HEK293 (cell line): Measurements from ENCODE around the gene HSD17B13.

Experiments used
- CTCF ChIA-PET: fragments of 350-600 bp; formaldehyde crosslinking; extraction: SDS; loops from one replicate; lab custom pipeline; 2021; ENCODE audit warnings: antibody characterized with exemption; lab: Yijun Ruan, JAX
- POLR2A ChIA-PET: fragments of 300-600 bp; formaldehyde crosslinking; extraction: SDS; loops from one replicate; lab custom pipeline; 2020; ENCODE audit warnings: antibody characterized with exemption, inconsistent platforms; lab: Yijun Ruan, JAX
- H3K27ac ChIP-seq: fragments of 200-500 bp; sonication (Bioruptor generic); 2 replicates; pipeline ENCODE4 v1.5.1; 2014; ENCODE audit warnings: low read depth, low read length, control low read depth, inconsistent platforms; ENCODE audit errors: extremely low read depth
- H3K36me3 ChIP-seq, 2 experiments: fragments of 200-500 bp in 1 of 2; sonication (Bioruptor generic) in 1 of 2; 1 replicate in 1 of 2; 2 replicates in 1 of 2; pipeline ENCODE4 v1.5.1; 2014 to 2017; ENCODE audit warnings: inconsistent platforms in 2 of 2, low read length in 2 of 2; ENCODE audit not compliant: control insufficient read depth in 2 of 2, insufficient read depth in 1 of 2
- H3K4me1 ChIP-seq: fragments of 200-500 bp; sonication (Bioruptor generic); 2 replicates; pipeline ENCODE4 v1.5.1; 2014; ENCODE audit warnings: mild to moderate bottlenecking, low read length, inconsistent platforms; ENCODE audit not compliant: control insufficient read depth, insufficient read depth
- H3K4me3 ChIP-seq: 2 replicates; pipeline ENCODE4 v1.5.1; 2011; ENCODE audit warnings: low read depth, mild to moderate bottlenecking, control low read depth, low read length, moderate library complexity
- H3K9me3 ChIP-seq: fragments of 200-500 bp; sonication (Bioruptor generic); 2 replicates; pipeline ENCODE4 v1.5.1; 2014; ENCODE audit warnings: low read depth, low read length, inconsistent platforms; ENCODE audit not compliant: control insufficient read depth, insufficient read depth
- FEZF1 ChIP-seq: fragments of 450-650 bp; formaldehyde crosslinking; IDR thresholded peaks from 2 replicates; pipeline ENCODE4 v1.5.1; 2016; ENCODE audit warnings: missing biosample characterization, missing genetic modification characterization
- HOXD13 ChIP-seq: sonication (generic); formaldehyde crosslinking; IDR thresholded peaks from 2 replicates; pipeline ENCODE4 v1.8.0; 2022; ENCODE audit warnings: missing genetic modification reagents, borderline replicate concordance
- IKZF3 ChIP-seq: fragments of 450-650 bp; IDR thresholded peaks from 2 replicates; pipeline ENCODE4 v1.5.0; 2018; ENCODE audit warnings: missing biosample characterization, mild to moderate bottlenecking, missing genetic modification characterization, moderate library complexity
- OSR2 ChIP-seq: fragments of 450-650 bp; formaldehyde crosslinking; IDR thresholded peaks from 2 replicates; pipeline ENCODE4 v1.5.1; 2016; ENCODE audit warnings: missing biosample characterization, missing genetic modification characterization
- WT1 ChIP-seq: fragments of 450-650 bp; formaldehyde crosslinking; IDR thresholded peaks from 2 replicates; pipeline ENCODE4 v1.5.1; 2016; ENCODE audit warnings: missing biosample characterization, missing genetic modification characterization
- YY2 ChIP-seq: fragments of 450-650 bp; formaldehyde crosslinking; IDR thresholded peaks from 2 replicates; pipeline ENCODE4 v1.5.1; 2016; ENCODE audit warnings: missing biosample characterization, missing genetic modification characterization
- ZEB2 ChIP-seq: fragments of 450-650 bp; formaldehyde crosslinking; IDR thresholded peaks from 2 replicates; pipeline ENCODE4 v1.5.1; 2016; ENCODE audit warnings: missing biosample characterization, missing genetic modification characterization
- ZNF16 ChIP-seq: fragments of 450-650 bp; formaldehyde crosslinking; IDR thresholded peaks from 2 replicates; pipeline ENCODE4 v1.5.1; 2016; ENCODE audit warnings: low read depth, missing biosample characterization, missing genetic modification characterization
- ZNF292 ChIP-seq: fragments of 450-650 bp; formaldehyde crosslinking; IDR thresholded peaks from 2 replicates; pipeline ENCODE4 v1.5.1; 2016; ENCODE audit warnings: low read depth, missing biosample characterization, missing genetic modification characterization, borderline replicate concordance
- ZNF366 ChIP-seq: fragments of 450-650 bp; formaldehyde crosslinking; conservative IDR thresholded peaks from 2 replicates; pipeline ENCODE4 v1.5.1; 2016; ENCODE audit warnings: missing biosample characterization, missing genetic modification characterization
- ZNF37A ChIP-seq: fragments of 450-650 bp; IDR thresholded peaks from 2 replicates; pipeline ENCODE4 v1.5.1; 2018; ENCODE audit warnings: missing biosample characterization, missing genetic modification characterization
- ZNF391 ChIP-seq: fragments of 450-650 bp; formaldehyde crosslinking; IDR thresholded peaks from 2 replicates; pipeline ENCODE4 v1.5.1; 2016; ENCODE audit warnings: low read depth, missing biosample characterization, missing genetic modification characterization, borderline replicate concordance
- ZNF544 ChIP-seq: fragments of 450-650 bp; formaldehyde crosslinking; IDR thresholded peaks from 2 replicates; pipeline ENCODE4 v1.5.0; 2017; ENCODE audit warnings: missing biosample characterization, missing genetic modification characterization
- ZNF610 ChIP-seq: fragments of 450-650 bp; formaldehyde crosslinking; IDR thresholded peaks from 2 replicates; pipeline ENCODE4 v1.5.1; 2016; ENCODE audit warnings: missing biosample characterization, missing genetic modification characterization, borderline replicate concordance
- ZNF654 ChIP-seq: fragments of 450-650 bp; formaldehyde crosslinking; IDR thresholded peaks from 2 replicates; pipeline ENCODE4 v1.5.1; 2016; ENCODE audit warnings: low read depth, missing biosample characterization, missing genetic modification characterization
- ZNF843 ChIP-seq: fragments of 450-650 bp; formaldehyde crosslinking; IDR thresholded peaks from 2 replicates; pipeline ENCODE4 v1.5.1; 2016; ENCODE audit warnings: missing biosample characterization, missing genetic modification characterization
- TF ChIP-seq, protein P1 (sequence below): fragments of 450-650 bp; formaldehyde crosslinking; IDR thresholded peaks from 2 replicates; pipeline ENCODE4 v1.5.1; 2016; ENCODE audit warnings: missing biosample characterization, missing genetic modification characterization
- TF ChIP-seq, protein P2 (sequence below): fragments of 450-650 bp; formaldehyde crosslinking; IDR thresholded peaks from 2 replicates; pipeline ENCODE4 v1.5.1; 2016; ENCODE audit warnings: missing biosample characterization, missing genetic modification characterization, borderline replicate concordance
- TF ChIP-seq, protein P3 (sequence below): fragments of 450-650 bp; formaldehyde crosslinking; IDR thresholded peaks from 2 replicates; pipeline ENCODE4 v1.5.1; 2016; ENCODE audit warnings: missing biosample characterization, missing genetic modification characterization
- TF ChIP-seq, protein P4 (sequence below): fragments of 450-650 bp; formaldehyde crosslinking; IDR thresholded peaks from 2 replicates; pipeline ENCODE4 v1.5.1; 2017; ENCODE audit warnings: missing biosample characterization, missing genetic modification characterization
- TF ChIP-seq, protein P5 (sequence below): fragments of 450-650 bp; formaldehyde crosslinking; IDR thresholded peaks from 2 replicates; pipeline ENCODE4 v1.5.1; 2017; ENCODE audit warnings: missing biosample characterization, missing genetic modification characterization

HSD17B13 gene

DNA sequence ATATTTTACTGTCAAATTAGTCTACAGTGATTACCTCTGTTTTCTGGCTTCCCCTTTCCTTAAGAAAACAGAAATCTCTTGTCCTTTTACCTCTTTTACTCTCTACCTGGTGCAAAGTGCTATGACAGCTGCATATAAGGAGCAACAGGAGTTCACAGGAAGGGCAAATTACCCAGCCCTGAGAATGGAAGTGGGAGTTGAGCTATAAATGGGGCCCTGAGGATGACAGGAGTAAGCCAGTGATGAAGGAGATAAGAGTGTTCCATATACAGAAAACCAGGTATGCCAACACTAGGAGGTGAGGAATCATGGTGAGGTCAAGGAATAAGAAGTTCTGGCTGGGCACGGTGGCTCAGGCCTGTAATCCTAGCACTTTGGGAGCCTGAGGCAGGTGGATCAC lies 4.5 kb upstream of the HSD17B13 start:
- Histone ChIP-seq H3K27ac (no peak overlapping the region), H3K4me1 (peaks cover 4% of the 10 kb centered on the region; the same call in 1 of the 2 replicates), H3K9me3 (no peaks in the 10 kb centered on the region), H3K4me3 (no peak overlapping the region), H3K36me3 (no peaks in the 10 kb centered on the region)
- ChIA-PET CTCF (interaction anchor here (0.6 kb wide), 3 partner anchors 140 to 428 kb away, joined by 3 read pairs; no protein-coding TSS in a partner anchor), POLR2A (no interaction called here)
- TF ChIP-seq, protein P1, sequence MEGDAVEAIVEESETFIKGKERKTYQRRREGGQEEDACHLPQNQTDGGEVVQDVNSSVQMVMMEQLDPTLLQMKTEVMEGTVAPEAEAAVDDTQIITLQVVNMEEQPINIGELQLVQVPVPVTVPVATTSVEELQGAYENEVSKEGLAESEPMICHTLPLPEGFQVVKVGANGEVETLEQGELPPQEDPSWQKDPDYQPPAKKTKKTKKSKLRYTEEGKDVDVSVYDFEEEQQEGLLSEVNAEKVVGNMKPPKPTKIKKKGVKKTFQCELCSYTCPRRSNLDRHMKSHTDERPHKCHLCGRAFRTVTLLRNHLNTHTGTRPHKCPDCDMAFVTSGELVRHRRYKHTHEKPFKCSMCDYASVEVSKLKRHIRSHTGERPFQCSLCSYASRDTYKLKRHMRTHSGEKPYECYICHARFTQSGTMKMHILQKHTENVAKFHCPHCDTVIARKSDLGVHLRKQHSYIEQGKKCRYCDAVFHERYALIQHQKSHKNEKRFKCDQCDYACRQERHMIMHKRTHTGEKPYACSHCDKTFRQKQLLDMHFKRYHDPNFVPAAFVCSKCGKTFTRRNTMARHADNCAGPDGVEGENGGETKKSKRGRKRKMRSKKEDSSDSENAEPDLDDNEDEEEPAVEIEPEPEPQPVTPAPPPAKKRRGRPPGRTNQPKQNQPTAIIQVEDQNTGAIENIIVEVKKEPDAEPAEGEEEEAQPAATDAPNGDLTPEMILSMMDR (tag by site-specific recombination), result no peak
- TF ChIP-seq, protein P2, sequence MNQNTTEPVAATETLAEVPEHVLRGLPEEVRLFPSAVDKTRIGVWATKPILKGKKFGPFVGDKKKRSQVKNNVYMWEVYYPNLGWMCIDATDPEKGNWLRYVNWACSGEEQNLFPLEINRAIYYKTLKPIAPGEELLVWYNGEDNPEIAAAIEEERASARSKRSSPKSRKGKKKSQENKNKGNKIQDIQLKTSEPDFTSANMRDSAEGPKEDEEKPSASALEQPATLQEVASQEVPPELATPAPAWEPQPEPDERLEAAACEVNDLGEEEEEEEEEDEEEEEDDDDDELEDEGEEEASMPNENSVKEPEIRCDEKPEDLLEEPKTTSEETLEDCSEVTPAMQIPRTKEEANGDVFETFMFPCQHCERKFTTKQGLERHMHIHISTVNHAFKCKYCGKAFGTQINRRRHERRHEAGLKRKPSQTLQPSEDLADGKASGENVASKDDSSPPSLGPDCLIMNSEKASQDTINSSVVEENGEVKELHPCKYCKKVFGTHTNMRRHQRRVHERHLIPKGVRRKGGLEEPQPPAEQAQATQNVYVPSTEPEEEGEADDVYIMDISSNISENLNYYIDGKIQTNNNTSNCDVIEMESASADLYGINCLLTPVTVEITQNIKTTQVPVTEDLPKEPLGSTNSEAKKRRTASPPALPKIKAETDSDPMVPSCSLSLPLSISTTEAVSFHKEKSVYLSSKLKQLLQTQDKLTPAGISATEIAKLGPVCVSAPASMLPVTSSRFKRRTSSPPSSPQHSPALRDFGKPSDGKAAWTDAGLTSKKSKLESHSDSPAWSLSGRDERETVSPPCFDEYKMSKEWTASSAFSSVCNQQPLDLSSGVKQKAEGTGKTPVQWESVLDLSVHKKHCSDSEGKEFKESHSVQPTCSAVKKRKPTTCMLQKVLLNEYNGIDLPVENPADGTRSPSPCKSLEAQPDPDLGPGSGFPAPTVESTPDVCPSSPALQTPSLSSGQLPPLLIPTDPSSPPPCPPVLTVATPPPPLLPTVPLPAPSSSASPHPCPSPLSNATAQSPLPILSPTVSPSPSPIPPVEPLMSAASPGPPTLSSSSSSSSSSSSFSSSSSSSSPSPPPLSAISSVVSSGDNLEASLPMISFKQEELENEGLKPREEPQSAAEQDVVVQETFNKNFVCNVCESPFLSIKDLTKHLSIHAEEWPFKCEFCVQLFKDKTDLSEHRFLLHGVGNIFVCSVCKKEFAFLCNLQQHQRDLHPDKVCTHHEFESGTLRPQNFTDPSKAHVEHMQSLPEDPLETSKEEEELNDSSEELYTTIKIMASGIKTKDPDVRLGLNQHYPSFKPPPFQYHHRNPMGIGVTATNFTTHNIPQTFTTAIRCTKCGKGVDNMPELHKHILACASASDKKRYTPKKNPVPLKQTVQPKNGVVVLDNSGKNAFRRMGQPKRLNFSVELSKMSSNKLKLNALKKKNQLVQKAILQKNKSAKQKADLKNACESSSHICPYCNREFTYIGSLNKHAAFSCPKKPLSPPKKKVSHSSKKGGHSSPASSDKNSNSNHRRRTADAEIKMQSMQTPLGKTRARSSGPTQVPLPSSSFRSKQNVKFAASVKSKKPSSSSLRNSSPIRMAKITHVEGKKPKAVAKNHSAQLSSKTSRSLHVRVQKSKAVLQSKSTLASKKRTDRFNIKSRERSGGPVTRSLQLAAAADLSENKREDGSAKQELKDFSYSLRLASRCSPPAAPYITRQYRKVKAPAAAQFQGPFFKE (tag by site-specific recombination), result no peak
- TF ChIP-seq FEZF1 (tag by site-specific recombination) (no peak), ZNF37A (tag by site-specific recombination) (no peak), ZNF292 (no peak), ZNF610 (no peak), ZNF654 (tag by site-specific recombination) (no peak), ZNF544 (no peak), ZEB2 (no peak), HOXD13 (CRISPR knock-in tag) (no peak), ZNF391 (tag by site-specific recombination) (no peak), ZNF366 (no peak), ZNF16 (no peak)
- TF ChIP-seq, protein P3, sequence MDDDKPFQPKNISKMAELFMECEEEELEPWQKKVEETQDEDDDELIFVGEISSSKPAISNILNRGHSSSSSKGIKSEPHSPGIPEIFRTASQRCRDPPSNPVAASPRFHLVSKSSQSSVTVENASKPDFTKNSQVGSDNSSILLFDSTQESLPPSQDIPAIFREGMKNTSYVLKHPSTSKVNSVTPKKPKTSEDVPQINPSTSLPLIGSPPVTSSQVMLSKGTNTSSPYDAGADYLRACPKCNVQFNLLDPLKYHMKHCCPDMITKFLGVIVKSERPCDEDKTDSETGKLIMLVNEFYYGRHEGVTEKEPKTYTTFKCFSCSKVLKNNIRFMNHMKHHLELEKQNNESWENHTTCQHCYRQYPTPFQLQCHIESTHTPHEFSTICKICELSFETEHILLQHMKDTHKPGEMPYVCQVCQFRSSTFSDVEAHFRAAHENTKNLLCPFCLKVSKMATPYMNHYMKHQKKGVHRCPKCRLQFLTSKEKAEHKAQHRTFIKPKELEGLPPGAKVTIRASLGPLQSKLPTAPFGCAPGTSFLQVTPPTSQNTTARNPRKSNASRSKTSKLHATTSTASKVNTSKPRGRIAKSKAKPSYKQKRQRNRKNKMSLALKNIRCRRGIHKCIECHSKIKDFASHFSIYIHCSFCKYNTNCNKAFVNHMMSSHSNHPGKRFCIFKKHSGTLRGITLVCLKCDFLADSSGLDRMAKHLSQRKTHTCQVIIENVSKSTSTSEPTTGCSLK (tag by site-specific recombination), result no peak
- TF ChIP-seq, protein P4, sequence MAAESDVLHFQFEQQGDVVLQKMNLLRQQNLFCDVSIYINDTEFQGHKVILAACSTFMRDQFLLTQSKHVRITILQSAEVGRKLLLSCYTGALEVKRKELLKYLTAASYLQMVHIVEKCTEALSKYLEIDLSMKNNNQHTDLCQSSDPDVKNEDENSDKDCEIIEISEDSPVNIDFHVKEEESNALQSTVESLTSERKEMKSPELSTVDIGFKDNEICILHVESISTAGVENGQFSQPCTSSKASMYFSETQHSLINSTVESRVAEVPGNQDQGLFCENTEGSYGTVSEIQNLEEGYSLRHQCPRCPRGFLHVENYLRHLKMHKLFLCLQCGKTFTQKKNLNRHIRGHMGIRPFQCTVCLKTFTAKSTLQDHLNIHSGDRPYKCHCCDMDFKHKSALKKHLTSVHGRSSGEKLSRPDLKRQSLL, result no peak

DNA sequence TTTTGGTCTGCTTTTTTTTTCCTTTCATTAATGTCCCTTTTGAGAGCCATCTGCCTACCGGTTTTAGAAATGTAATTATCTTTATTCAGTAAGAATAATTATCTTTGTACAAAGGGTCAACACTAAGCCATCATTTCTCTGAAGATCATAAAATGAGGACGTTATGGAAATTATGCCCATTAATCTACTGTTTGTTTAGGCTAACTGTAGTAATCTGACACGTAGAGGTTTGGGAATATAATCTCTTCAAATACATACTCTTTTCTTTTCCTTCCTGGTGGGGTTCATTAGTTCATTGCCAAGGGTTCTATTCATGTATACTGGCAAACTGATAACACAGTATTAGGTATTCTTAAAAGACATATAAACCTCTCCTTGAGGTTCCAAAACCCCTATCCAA lies 3.8 kb upstream of the HSD17B13 start:
- CTCF ChIA-PET, result interaction anchor here (0.6 kb wide), 3 partner anchors 141 to 427 kb away, joined by 3 read pairs; no protein-coding TSS in a partner anchor
- Histone ChIP-seq H3K4me3 (no peak overlapping the region), H3K4me1 (peaks cover 4% of the 10 kb centered on the region; the same call in 1 of the 2 replicates), H3K27ac (no peak overlapping the region), H3K36me3 (no peaks in the 10 kb centered on the region), H3K9me3 (no peaks in the 10 kb centered on the region)
- TF ChIP-seq ZNF843 (tag by site-specific recombination) (peak; percentile 34; the same call in 1 of the 2 replicates), WT1 (tag by site-specific recombination) (0 out of 2 replicates have a peak, but pooled peaks have one; percentile 14), IKZF3 (tag by site-specific recombination) (no peak), YY2 (tag by site-specific recombination) (no peak), OSR2 (tag by site-specific recombination) (peak; percentile 66; the same call in 1 of the 2 replicates), FEZF1 (tag by site-specific recombination) (peak; percentile 13; the same call in 1 of the 2 replicates)
- TF ChIP-seq, protein P5, sequence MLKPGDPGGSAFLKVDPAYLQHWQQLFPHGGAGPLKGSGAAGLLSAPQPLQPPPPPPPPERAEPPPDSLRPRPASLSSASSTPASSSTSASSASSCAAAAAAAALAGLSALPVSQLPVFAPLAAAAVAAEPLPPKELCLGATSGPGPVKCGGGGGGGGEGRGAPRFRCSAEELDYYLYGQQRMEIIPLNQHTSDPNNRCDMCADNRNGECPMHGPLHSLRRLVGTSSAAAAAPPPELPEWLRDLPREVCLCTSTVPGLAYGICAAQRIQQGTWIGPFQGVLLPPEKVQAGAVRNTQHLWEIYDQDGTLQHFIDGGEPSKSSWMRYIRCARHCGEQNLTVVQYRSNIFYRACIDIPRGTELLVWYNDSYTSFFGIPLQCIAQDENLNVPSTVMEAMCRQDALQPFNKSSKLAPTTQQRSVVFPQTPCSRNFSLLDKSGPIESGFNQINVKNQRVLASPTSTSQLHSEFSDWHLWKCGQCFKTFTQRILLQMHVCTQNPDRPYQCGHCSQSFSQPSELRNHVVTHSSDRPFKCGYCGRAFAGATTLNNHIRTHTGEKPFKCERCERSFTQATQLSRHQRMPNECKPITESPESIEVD (tag by site-specific recombination), result peak; percentile 58
- POLR2A ChIA-PET, result no interaction called here
